DND-41 (cell line): ENCODE data around the gene E2F4.

ENCODE experiments used
- EZH2 ChIP-seq: IDR thresholded peaks from 3 replicates; pipeline ENCODE4 v1.6.1; 2012; ENCODE audit warnings: borderline replicate concordance, low read depth, mild to moderate bottlenecking, moderate library complexity, low read length, inconsistent platforms; ENCODE audit not compliant: severe bottlenecking
- TF ChIP-seq, protein P1 (sequence below): IDR thresholded peaks from 2 replicates; pipeline ENCODE4 v1.5.1; 2012; ENCODE audit warnings: borderline replicate concordance, low read length, moderate library complexity, mild to moderate bottlenecking; ENCODE audit not compliant: poor library complexity, severe bottlenecking; ENCODE audit errors: extremely low read depth

DNA sequence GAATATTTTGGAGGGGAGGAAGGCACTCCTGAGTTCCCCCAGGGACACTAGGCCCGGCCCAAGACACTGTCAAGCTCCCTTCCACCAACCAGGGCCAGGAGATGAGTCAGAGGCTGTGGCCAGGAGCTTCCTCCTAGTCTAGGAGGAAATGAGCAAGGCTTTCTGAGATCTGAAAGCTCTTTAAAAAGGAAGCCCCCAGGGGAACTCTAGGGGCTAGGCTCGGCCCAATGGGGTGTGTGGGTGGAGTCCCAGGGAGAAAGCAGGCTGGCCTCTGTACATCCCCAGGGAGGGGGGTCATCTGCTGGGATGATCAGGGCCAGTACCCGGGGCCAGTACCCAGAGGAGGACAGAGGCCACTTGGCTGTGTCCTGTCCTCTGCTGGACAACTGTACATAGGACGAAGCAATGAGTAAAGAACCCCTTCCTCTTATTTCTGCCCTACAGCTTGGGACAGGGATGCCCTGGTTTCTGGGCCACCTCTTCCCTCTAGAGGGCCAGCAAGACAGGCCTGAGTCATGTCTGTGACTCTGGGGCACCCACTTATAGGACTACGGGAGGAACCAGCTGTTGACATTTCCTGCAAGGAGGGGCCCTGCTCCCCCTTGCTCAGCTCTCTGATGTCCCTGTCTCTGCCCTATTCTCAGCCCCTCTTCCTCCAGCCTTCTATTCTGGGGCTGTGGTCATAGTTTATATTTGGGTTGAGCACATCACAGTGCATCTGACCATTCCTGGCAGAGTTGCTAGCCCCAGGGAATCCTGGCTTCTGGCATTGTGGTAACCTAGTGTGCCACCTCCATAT is 52.6 kb downstream of the E2F4 start:
- TF ChIP-seq, protein P1, sequence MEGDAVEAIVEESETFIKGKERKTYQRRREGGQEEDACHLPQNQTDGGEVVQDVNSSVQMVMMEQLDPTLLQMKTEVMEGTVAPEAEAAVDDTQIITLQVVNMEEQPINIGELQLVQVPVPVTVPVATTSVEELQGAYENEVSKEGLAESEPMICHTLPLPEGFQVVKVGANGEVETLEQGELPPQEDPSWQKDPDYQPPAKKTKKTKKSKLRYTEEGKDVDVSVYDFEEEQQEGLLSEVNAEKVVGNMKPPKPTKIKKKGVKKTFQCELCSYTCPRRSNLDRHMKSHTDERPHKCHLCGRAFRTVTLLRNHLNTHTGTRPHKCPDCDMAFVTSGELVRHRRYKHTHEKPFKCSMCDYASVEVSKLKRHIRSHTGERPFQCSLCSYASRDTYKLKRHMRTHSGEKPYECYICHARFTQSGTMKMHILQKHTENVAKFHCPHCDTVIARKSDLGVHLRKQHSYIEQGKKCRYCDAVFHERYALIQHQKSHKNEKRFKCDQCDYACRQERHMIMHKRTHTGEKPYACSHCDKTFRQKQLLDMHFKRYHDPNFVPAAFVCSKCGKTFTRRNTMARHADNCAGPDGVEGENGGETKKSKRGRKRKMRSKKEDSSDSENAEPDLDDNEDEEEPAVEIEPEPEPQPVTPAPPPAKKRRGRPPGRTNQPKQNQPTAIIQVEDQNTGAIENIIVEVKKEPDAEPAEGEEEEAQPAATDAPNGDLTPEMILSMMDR, result peak; percentile 7
- TF ChIP-seq EZH2, result no peak
